GM15510 (cell line): ENCODE data around the gene ADAMTS5.

Source experiments
- POLR2A ChIP-seq: IDR thresholded peaks from 3 replicates; pipeline ENCODE4 v1.6.1; 2011; ENCODE audit warnings: borderline replicate concordance; ENCODE audit not compliant: insufficient read length; ENCODE audit errors: extremely low read depth

ADAMTS5 gene

DNA sequence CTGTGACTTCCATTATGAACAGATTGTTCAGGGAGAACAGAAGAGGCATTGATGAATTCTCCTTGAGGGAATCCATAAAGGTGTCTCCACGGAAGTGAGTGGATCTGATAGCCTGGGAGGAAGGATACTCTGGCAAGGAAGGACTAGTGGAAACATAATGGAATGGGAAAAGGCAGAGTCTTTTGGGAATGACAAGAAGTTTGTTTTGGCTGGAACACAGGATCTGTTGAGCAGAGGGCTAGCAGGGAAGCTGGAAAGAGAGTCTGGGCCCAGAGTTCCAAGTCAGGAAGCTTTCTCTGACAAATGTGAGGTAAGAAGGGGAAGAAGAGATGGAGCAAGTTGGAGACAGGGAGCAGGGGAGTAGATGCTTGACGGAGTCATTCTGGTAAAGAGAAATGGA, 8.1 kb downstream of the ADAMTS5 start:
- TF ChIP-seq POLR2A = no peak

GRCh38 chr21:26956813-26957212, 10.1 kb downstream of the ADAMTS5 start:
- no peak for TF ChIP-seq POLR2A

- TF ChIP-seq POLR2A = no peak
Observed at GRCh38 chr21:26956216-26956615, 10.7 kb downstream of the ADAMTS5 start.

GRCh38 chr21:26954662-26955121, 12.2 kb downstream of the ADAMTS5 start:
- no peak for TF ChIP-seq POLR2A

DNA sequence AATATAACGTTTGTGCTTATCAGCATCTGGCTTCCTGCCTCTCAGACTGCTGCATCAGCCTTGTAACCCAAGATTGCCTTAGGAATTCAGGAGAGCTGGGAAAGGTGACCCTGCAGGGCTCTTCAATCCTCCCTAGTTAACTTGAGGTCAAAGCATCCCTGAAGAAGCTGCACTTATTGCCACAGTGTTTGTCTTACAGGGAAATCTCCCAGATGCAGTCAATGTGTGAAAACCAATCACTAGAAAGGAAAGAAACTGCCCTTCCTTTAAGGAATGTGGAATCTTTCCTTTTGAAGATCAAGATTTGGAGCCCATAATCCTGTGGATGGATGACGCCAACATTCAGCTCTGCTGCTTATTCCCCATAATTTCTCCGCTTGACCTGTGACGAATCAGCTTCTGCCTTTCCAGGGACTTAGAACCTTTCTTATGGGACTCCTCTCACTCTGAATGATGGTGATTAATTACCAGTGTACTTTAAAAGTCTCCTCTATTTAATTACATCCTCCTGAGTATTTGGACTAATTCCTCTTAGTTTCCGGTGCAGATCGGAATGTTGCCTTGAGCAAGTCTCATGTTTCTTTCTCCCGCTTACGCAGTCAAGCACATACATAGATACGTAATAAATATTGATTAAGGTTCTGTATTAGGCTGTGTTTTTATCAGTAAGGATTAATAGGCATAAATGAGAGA, 14.4 kb downstream of the ADAMTS5 start:
- no peak for TF ChIP-seq POLR2A

DNA sequence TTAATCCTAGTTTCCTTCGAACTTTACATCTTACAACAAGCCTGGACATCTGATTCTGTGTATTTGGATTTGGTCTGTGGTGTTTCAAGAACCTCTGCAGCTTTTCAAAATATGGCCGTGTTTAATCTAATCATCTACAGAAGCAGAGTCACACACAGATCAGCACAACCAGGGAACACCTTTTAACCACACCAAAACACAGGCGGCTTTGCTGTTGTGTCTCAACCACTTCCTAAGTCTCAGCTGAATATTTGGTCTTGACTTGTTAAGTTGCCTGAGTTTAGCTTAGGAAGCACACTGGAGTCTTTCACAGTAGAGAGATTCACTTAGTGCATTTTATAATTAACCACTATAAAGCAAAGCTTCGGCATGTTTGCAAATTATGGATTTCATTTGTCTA, 17.1 kb downstream of the ADAMTS5 start:
- TF ChIP-seq POLR2A = no peak

DNA sequence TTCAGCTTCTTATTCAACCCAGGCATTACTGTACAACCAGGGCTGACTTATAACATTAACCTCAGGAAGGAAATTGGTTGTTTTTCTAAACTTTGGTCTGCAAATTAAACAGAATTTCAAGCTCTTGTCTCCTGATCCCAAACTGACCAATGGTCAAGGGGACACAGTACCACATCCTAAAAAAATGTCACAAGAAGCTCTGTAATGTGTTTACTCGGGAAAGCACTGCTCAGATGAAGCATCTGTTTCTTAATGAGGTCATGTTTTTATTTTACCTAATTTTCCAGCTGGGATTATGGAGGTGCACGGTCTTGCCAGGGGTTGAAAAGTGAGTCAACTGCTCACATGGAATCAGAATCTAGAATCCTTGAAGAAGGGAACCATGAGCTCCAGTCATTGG, 18.7 kb downstream of the ADAMTS5 start:
- no peak for TF ChIP-seq POLR2A

- TF ChIP-seq POLR2A = no peak
Observed at GRCh38 chr21:26946744-26947446, 20.0 kb downstream of the ADAMTS5 start.

GRCh38 chr21:26945916-26946675, 20.8 kb downstream of the ADAMTS5 start:
- TF ChIP-seq POLR2A = no peak

- TF ChIP-seq POLR2A = no peak
Observed at GRCh38 chr21:26943921-26944320, 23.0 kb downstream of the ADAMTS5 start.

DNA sequence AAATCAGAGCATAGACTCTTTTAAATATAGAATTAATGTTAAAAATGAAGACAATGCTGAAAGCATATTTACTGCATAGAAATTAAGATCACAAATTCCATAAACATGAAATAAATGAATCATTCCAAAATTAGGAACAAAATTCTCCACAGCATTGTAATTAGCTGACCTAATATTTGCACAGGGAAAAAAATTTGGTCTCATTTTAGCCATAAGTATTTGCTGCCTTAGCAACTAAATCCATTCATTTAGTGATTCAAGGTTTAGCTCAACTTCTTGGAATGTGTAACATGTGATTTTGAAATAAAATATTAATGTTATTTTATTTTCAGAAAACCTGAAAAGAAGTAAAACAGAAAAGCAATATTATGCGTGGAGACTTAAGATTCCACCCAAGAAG, 25.5 kb downstream of the ADAMTS5 start:
- no peak for TF ChIP-seq POLR2A

DNA sequence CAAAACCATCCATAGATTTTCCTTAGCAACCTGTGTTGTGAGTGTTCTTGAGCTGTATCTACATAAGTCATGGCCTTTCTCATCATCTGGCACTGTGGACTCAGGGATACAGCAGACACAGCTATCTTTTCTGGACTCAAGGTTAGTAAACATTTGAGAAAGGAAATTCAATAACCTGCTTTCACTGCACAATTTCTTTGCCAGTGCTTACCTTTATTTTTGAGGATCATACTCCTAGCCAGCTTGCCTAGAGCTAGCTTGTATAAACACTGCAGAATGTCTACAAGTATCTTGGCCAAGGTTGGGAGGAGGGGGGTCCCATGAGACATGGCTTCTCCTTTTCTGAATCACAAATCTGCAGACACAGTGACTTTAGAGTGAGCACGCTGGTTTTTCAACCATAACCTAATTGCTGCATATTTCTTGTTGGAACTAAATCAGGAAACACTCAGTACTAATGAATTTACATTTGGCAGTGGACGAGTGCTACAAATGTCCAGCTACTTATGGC, 27.2 kb downstream of the ADAMTS5 start:
- no peak for TF ChIP-seq POLR2A

DNA sequence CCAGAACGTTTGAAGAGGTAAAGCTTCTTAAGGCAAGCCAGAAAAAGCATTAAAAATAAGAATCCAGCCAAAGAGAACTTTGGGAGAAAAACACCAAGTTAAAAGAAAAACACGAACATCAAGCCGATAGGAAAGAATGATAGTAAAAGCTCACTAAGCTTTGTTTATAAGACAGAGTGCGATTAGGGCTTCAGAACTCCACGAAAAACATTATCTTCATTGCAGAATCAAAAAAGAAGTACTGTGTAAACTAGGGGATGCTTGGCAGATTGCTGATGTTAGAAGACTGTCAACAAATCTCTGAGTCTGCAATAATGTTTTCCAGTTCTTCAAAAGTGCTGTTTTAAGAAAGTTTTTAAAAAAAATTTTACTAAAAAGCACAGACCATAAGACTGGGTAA, 30.2 kb downstream of the ADAMTS5 start:
- TF ChIP-seq POLR2A = no peak

DNA sequence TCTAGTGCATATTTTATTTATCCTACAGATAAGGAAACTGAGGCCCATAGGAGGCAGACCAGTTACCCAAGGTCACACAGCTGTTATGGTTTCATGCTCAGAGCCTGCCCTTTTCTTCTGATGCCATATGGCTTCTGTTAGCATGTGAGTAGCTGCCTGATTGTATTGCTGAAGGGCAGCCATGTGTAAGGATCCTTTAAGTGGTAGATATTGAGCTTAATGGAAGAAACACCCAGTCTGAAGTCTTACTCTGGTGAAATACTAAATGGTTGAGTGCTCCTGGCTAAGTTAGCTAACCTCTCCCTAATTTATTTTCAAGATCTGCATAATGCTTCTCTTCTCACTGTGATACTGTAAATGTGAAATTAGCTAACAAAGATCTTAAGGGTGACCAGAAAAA, 30.9 kb downstream of the ADAMTS5 start:
- no peak for TF ChIP-seq POLR2A

DNA sequence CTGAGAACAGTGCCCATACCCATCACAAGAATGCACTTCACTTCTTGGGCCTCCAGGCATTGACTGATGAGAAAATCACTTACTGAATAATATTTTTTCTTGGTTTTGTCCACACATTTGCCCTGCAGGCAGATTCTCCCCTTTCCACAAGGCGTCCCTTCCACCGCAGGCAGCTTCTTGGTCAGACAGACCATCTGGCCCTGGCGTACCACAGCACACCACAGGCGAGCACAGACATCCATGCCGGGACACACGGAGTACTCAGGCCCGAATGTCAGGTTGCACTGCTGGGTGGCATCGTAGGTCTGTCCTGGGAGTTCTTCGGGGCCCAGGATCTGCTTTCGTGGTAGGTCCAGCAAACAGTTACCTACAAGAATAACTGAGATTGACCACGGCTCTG, 32.5 kb downstream of the ADAMTS5 start:
- TF ChIP-seq POLR2A = no peak
